ENCODE measurements around the gene JADE2. TPM values are rescaled to one million over a fixed set of nuclear protein-coding genes. Genes with fewer than 3 reads are reported as not detected.

The JADE2 gene
- total and polyA plus RNA-seq, 2 of the 8 experiments (the other 6 are each of a cell fraction or from before 2014, with no cell fraction given) = 19.2 to 55.8 TPM

GRCh38 chr5:134503088-134503936, 22.2 kb upstream of the JADE2 start (continued):
- TF ChIP-seq, protein P1, sequence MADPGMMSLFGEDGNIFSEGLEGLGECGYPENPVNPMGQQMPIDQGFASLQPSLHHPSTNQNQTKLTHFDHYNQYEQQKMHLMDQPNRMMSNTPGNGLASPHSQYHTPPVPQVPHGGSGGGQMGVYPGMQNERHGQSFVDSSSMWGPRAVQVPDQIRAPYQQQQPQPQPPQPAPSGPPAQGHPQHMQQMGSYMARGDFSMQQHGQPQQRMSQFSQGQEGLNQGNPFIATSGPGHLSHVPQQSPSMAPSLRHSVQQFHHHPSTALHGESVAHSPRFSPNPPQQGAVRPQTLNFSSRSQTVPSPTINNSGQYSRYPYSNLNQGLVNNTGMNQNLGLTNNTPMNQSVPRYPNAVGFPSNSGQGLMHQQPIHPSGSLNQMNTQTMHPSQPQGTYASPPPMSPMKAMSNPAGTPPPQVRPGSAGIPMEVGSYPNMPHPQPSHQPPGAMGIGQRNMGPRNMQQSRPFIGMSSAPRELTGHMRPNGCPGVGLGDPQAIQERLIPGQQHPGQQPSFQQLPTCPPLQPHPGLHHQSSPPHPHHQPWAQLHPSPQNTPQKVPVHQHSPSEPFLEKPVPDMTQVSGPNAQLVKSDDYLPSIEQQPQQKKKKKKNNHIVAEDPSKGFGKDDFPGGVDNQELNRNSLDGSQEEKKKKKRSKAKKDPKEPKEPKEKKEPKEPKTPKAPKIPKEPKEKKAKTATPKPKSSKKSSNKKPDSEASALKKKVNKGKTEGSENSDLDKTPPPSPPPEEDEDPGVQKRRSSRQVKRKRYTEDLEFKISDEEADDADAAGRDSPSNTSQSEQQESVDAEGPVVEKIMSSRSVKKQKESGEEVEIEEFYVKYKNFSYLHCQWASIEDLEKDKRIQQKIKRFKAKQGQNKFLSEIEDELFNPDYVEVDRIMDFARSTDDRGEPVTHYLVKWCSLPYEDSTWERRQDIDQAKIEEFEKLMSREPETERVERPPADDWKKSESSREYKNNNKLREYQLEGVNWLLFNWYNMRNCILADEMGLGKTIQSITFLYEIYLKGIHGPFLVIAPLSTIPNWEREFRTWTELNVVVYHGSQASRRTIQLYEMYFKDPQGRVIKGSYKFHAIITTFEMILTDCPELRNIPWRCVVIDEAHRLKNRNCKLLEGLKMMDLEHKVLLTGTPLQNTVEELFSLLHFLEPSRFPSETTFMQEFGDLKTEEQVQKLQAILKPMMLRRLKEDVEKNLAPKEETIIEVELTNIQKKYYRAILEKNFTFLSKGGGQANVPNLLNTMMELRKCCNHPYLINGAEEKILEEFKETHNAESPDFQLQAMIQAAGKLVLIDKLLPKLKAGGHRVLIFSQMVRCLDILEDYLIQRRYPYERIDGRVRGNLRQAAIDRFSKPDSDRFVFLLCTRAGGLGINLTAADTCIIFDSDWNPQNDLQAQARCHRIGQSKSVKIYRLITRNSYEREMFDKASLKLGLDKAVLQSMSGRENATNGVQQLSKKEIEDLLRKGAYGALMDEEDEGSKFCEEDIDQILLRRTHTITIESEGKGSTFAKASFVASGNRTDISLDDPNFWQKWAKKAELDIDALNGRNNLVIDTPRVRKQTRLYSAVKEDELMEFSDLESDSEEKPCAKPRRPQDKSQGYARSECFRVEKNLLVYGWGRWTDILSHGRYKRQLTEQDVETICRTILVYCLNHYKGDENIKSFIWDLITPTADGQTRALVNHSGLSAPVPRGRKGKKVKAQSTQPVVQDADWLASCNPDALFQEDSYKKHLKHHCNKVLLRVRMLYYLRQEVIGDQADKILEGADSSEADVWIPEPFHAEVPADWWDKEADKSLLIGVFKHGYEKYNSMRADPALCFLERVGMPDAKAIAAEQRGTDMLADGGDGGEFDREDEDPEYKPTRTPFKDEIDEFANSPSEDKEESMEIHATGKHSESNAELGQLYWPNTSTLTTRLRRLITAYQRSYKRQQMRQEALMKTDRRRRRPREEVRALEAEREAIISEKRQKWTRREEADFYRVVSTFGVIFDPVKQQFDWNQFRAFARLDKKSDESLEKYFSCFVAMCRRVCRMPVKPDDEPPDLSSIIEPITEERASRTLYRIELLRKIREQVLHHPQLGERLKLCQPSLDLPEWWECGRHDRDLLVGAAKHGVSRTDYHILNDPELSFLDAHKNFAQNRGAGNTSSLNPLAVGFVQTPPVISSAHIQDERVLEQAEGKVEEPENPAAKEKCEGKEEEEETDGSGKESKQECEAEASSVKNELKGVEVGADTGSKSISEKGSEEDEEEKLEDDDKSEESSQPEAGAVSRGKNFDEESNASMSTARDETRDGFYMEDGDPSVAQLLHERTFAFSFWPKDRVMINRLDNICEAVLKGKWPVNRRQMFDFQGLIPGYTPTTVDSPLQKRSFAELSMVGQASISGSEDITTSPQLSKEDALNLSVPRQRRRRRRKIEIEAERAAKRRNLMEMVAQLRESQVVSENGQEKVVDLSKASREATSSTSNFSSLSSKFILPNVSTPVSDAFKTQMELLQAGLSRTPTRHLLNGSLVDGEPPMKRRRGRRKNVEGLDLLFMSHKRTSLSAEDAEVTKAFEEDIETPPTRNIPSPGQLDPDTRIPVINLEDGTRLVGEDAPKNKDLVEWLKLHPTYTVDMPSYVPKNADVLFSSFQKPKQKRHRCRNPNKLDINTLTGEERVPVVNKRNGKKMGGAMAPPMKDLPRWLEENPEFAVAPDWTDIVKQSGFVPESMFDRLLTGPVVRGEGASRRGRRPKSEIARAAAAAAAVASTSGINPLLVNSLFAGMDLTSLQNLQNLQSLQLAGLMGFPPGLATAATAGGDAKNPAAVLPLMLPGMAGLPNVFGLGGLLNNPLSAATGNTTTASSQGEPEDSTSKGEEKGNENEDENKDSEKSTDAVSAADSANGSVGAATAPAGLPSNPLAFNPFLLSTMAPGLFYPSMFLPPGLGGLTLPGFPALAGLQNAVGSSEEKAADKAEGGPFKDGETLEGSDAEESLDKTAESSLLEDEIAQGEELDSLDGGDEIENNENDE (IDR thresholded peaks at IDR 0.05; ENCODE audit: insufficient replicate concordance, low read length) = no peak
- TF ChIP-seq ASH2L (IDR thresholded peaks at IDR 0.05; ENCODE audit: low read length) (no peak), EGR1 (IDR thresholded peaks at IDR 0.05; ENCODE audit: borderline replicate concordance, low read depth, low read length) (no peak), GABPA (IDR thresholded peaks at IDR 0.05; ENCODE audit: borderline replicate concordance, insufficient read depth, low read length) (no peak), POLR2AphosphoS5 (IDR thresholded peaks at IDR 0.05; ENCODE audit: low read depth, low read length) (no peak), BACH1 (IDR thresholded peaks at IDR 0.05; ENCODE audit: low read length) (no peak)
- TF ChIP-seq, protein P2, sequence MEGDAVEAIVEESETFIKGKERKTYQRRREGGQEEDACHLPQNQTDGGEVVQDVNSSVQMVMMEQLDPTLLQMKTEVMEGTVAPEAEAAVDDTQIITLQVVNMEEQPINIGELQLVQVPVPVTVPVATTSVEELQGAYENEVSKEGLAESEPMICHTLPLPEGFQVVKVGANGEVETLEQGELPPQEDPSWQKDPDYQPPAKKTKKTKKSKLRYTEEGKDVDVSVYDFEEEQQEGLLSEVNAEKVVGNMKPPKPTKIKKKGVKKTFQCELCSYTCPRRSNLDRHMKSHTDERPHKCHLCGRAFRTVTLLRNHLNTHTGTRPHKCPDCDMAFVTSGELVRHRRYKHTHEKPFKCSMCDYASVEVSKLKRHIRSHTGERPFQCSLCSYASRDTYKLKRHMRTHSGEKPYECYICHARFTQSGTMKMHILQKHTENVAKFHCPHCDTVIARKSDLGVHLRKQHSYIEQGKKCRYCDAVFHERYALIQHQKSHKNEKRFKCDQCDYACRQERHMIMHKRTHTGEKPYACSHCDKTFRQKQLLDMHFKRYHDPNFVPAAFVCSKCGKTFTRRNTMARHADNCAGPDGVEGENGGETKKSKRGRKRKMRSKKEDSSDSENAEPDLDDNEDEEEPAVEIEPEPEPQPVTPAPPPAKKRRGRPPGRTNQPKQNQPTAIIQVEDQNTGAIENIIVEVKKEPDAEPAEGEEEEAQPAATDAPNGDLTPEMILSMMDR (IDR thresholded peaks at IDR 0.05; ENCODE audit: control extremely low read depth in 1 of 3, insufficient read depth in 1 of 3, low read depth in 1 of 3, low read length in 3 of 3) = no peak

Data from H1 (cell line).